Adrenal gland (tissue), 12 donors: ENCODE measurements around the gene DOCK4. TPM values are rescaled to one million over a fixed set of nuclear protein-coding genes. Genes with fewer than 3 reads are reported as not detected.

Experiments
- DNase-seq, 7 donors: peaks; one replicate each; pipeline ENCODE4 v3.0.0-alpha.2; 2019 to 2020
- H3K27ac ChIP-seq, 5 donors: fragments of 200-600 bp; sonication (generic) in 4 of 5; 1 replicate in 3 of 5; 2 replicates in 2 of 5; pipeline versions ENCODE4 v1.5.1 to v1.8.0; 2016 to 2020; ENCODE audit warnings: mild to moderate bottlenecking in 1 of 5
- H3K27me3 ChIP-seq: fragments of 200-600 bp; 2 replicates; pipeline ENCODE4 v1.8.0; 2021
- H3K36me3 ChIP-seq, 2 donors: fragments of 200-600 bp; replicated peaks in 1 of 2; 1 replicate in 1 of 2; 2 replicates in 1 of 2; pipeline versions ENCODE4 v1.5.1 to v1.8.0; 2018 to 2022
- H3K4me1 ChIP-seq, 2 donors: fragments of 200-600 bp; replicated peaks in 1 of 2; 1 replicate in 1 of 2; 2 replicates in 1 of 2; pipeline versions ENCODE4 v1.5.1 to v1.8.0; 2018 to 2021
- H3K4me3 ChIP-seq, 4 donors: fragments of 200-600 bp; sonication (generic) in 3 of 4; one replicate each; pipeline ENCODE4 v1.5.1; 2016 to 2018
- H3K9me3 ChIP-seq, 3 donors: fragments of 200-600 bp; sonication (generic) in 1 of 3; replicated peaks in 1 of 3; 1 replicate in 2 of 3; 2 replicates in 1 of 3; pipeline versions ENCODE4 v1.5.1 to v1.8.0; 2016 to 2021
- POLR2A ChIP-seq, 2 donors: fragments of 450-650 bp; IDR thresholded peaks; one replicate each; pipeline ENCODE4 v1.6.1; 2017; ENCODE audit warnings: antibody characterized with exemption in 2 of 2, mild to moderate bottlenecking in 2 of 2, moderate library complexity in 1 of 2
- WGBS, 4 donors: extraction: QIAGEN DNeasy Blood & Tissue Kit in 2 of 4; methylation state at CpG; one replicate each; pipeline versions ENCODE4 v1.1.5 to v1.1.7; 2013 to 2017; 5-methylcytosine and 5-hydroxymethylcytosine counted together
- intact Hi-C, 2 donors: fragments of 100-400 bp; cut with DNase I; formaldehyde crosslinking; loops; one replicate each; pipeline versions ENCODE4 v1.14.1 to v1.15.0; 2022 to 2023
- polyA plus RNA-seq, 3 donors: library from polyadenylated mRNA; stranded (reverse); fragments of 200-250 nt in 2 of 3; fragments of 350-450 nt in 1 of 3; fragmentation: Illumina TruSeq in 1 of 3; extraction: RNeasy Lipid Tissue Mini Kit (QIAGEN cat#74804) in 1 of 3; gene quantifications; one replicate each; pipeline ENCODE4 v1.2.3, GENCODE V29; 2013 to 2014
- total RNA-seq, 9 donors: library from RNA; depleted of rRNA in 4 of 9; stranded (reverse); fragments of >200 nt in 4 of 9; fragments of 120-200 nt in 1 of 9; fragmentation: NEBNext Ultra II Directional in 1 of 9; extraction: Animal tissue kit (Norgen Biotek cat#: 25700) in 1 of 9; gene quantifications; one replicate each; pipeline versions ENCODE4 v1.1.0 to v1.2.4, GENCODE V29; 2013 to 2023
- TF ChIP-seq, protein P1 (sequence below), 6 experiments: fragments of 450-650 bp in 4 of 6; fragments of 200-600 bp in 2 of 6; sonication (generic) in 1 of 6; IDR thresholded peaks; 1 replicate in 5 of 6; 2 replicates in 1 of 6; pipeline versions ENCODE4 v1.5.1 to v1.8.0; 2016 to 2021; ENCODE audit warnings: antibody characterized with exemption in 6 of 6, mild to moderate bottlenecking in 2 of 6, moderate library complexity in 1 of 6
- donor health status: healthy with polysubstance abuse.
- donor health status: Bipolar disorder and iron deficiency.
- donor health status: DM: yes; HTN: yes; CAD: no.
- donor health status: DM: no; HTN: no; CAD: no.
- donor health status: DM: no; HTN: no; CAD: no.
- donor health status: DM: yes; HTN: yes; CAD: no.

The DOCK4 gene
- total and polyA plus RNA-seq, 12 donors: 6.2 to 37.6 (median 21.1) TPM

DNA sequence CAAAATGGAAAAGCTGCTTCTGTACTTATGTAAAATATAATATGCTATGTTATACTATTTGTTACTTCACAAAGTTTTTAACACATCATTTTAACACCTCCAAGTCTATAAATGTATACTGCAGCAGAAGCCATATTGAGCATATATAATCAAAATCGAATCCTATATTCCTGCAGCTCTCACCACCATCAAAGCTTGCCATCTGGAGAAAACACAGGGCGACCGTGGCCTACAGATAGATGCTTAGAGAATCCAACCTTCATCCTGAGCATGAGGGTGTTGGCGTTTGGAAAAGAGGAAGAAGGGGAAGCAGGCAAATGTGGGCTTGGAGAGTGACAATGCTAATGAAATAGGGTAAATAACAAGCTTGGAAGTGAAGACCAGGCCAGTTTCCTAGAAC is 385.2 kb downstream of the DOCK4 start:
- no peaks in the 10 kb centered on the region for H3K4me1 ChIP-seq
- DNase-seq: no peak
- intact Hi-C loops: no loop called here
- no peak overlapping the region for H3K27ac ChIP-seq
- no peaks in the 10 kb centered on the region for H3K9me3 ChIP-seq
- H3K27me3 ChIP-seq: no peaks in the 10 kb centered on the region
- peaks cover 0 to 8% of the 10 kb centered on the region in 2 donors for H3K36me3 ChIP-seq
- TF ChIP-seq, protein P1, sequence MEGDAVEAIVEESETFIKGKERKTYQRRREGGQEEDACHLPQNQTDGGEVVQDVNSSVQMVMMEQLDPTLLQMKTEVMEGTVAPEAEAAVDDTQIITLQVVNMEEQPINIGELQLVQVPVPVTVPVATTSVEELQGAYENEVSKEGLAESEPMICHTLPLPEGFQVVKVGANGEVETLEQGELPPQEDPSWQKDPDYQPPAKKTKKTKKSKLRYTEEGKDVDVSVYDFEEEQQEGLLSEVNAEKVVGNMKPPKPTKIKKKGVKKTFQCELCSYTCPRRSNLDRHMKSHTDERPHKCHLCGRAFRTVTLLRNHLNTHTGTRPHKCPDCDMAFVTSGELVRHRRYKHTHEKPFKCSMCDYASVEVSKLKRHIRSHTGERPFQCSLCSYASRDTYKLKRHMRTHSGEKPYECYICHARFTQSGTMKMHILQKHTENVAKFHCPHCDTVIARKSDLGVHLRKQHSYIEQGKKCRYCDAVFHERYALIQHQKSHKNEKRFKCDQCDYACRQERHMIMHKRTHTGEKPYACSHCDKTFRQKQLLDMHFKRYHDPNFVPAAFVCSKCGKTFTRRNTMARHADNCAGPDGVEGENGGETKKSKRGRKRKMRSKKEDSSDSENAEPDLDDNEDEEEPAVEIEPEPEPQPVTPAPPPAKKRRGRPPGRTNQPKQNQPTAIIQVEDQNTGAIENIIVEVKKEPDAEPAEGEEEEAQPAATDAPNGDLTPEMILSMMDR (IDR thresholded peaks at IDR 0.05): no peak
- TF ChIP-seq POLR2A (IDR thresholded peaks at IDR 0.05): no peak
- no peak overlapping the region for H3K4me3 ChIP-seq
- 85 to 88% (median 87%) methylated on average over 4 of the region's 4 CpGs for WGBS, 4 donors

- intact Hi-C loops: no loop called here
- peaks cover 0 to 8% of the 10 kb centered on the region in 2 donors for H3K36me3 ChIP-seq
- no peak for TF ChIP-seq POLR2A (IDR thresholded peaks at IDR 0.05)
- TF ChIP-seq, protein P1 (IDR thresholded peaks at IDR 0.05): no peak
Measured at GRCh38 chr7:111820621-111821020, 385.6 kb downstream of the DOCK4 start.

DNA sequence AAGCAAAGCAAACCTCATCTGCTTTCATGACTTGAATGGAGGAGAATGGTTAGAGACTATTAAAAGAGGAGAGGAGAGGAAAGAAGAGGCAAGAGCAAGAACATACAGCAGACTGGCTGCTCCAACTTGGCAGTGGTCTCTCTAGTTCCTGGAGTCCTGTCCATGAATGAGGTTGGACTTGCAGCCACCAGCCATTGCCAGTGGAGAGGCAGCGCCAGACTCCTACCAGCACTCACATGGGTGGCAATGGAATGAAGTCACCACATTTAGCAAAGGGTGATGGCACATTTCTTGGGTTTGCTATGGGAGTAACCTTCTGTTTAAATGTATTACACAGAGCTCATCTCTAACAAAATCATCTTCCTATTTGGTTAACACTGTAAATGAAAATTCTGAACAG is 386.1 kb downstream of the DOCK4 start:
- 83 to 100% (median 96%) methylated on average over 1 of the region's 1 CpG for WGBS, 4 donors
- H3K36me3 ChIP-seq: peaks cover 0 to 8% of the 10 kb centered on the region in 2 donors
- no peak overlapping the region for H3K4me3 ChIP-seq
- no peak for TF ChIP-seq POLR2A (IDR thresholded peaks at IDR 0.05)
- TF ChIP-seq, protein P1 (IDR thresholded peaks at IDR 0.05): no peak
- intact Hi-C loops: no loop called here
- H3K4me1 ChIP-seq: no peaks in the 10 kb centered on the region
- no peaks in the 10 kb centered on the region for H3K9me3 ChIP-seq
- no peaks in the 10 kb centered on the region for H3K27me3 ChIP-seq
- no peak for DNase-seq
- no peak overlapping the region for H3K27ac ChIP-seq

More at GRCh38 chr7:111820621-111821020, 385.6 kb downstream of the DOCK4 start:
- DNase-seq: no peak
- Histone ChIP-seq H3K4me1 (no peaks in the 10 kb centered on the region), H3K27ac (no peak overlapping the region), H3K4me3 (no peak overlapping the region), H3K9me3 (no peaks in the 10 kb centered on the region), H3K27me3 (no peaks in the 10 kb centered on the region)
- whole genome bisulfite sequencing, 4 donors: 94 to 98% (median 95%) methylated on average over 2 of the region's 2 CpGs

DNA sequence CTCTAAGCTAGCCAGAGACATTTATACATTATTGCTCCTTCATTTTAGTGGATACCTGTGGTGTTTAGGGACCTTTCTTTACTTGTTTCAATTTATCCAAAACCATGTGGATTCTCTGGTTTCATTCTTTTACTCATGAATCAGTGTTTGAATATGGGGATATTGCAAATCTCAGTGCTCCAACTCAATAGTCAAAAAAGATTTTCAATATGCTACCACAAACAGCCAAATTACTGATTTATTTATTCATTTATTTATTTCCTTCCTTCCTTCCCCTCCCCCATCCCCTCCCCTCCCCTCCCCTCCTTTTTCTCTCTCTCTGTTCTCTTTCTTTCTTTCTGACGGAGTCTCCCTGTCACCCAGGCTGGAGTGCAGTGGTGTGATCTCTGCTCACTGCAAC is 390.8 kb downstream of the DOCK4 start:
- no peaks in the 10 kb centered on the region for H3K4me1 ChIP-seq
- no peak for DNase-seq
- intact Hi-C loops: no loop called here
- no peak overlapping the region for H3K27ac ChIP-seq
- H3K4me3 ChIP-seq: no peak overlapping the region
- H3K36me3 ChIP-seq: peaks cover 0 to 2% of the 10 kb centered on the region in 2 donors
- TF ChIP-seq POLR2A (IDR thresholded peaks at IDR 0.05): no peak
- TF ChIP-seq, protein P1 (IDR thresholded peaks at IDR 0.05): no peak
- 69 to 97% (median 88%) methylated on average over 1 of the region's 1 CpG for WGBS, 4 donors
- no peaks in the 10 kb centered on the region for H3K27me3 ChIP-seq
- H3K9me3 ChIP-seq: no peaks in the 10 kb centered on the region
